SU-DHL-6 (cell line): Measurements from ENCODE around the gene IRGQ.

Experiments used
- H2AFZ ChIP-seq: fragments of 200-600 bp; sonication (generic); 2 replicates; pipeline ENCODE4 v1.6.1; 2014; ENCODE audit warnings: low read depth, mild to moderate bottlenecking, moderate library complexity, mixed read lengths, antibody characterized with exemption, low read length; ENCODE audit not compliant: severe bottlenecking
- H3F3A ChIP-seq: fragments of 200-600 bp; shearing (Covaris generic); 2 replicates; pipeline ENCODE4 v1.6.0; 2016; ENCODE audit warnings: antibody characterized with exemption, mild to moderate bottlenecking; ENCODE audit not compliant: insufficient read depth
- H3K27ac ChIP-seq: fragments of 200-600 bp; sonication (generic); 2 replicates; pipeline ENCODE4 v1.5.1; 2016; ENCODE audit warnings: low read depth, mild to moderate bottlenecking, low read length, moderate library complexity, mixed read lengths
- H3K27me3 ChIP-seq: fragments of 200-600 bp; sonication (generic), shearing (Covaris generic); 2 replicates; pipeline ENCODE4 v1.6.0; 2014; ENCODE audit warnings: mild to moderate bottlenecking, low read length
- H3K36me3 ChIP-seq: fragments of 200-600 bp; sonication (generic); 2 replicates; pipeline ENCODE4 v1.6.1; 2014; ENCODE audit warnings: mild to moderate bottlenecking, low read length, mixed read lengths
- H3K4me2 ChIP-seq: fragments of 300-600, 200-600 bp; shearing (Covaris generic), sonication (generic); 2 replicates; pipeline ENCODE4 v1.6.0; 2014; ENCODE audit warnings: low read length, low read depth, mild to moderate bottlenecking; ENCODE audit not compliant: poor library complexity, severe bottlenecking
- H3K4me3 ChIP-seq: fragments of 200-600 bp; sonication (generic); 2 replicates; pipeline ENCODE4 v1.5.1; 2014; ENCODE audit warnings: antibody characterized with exemption, low read length, mild to moderate bottlenecking, mixed read lengths; ENCODE audit not compliant: insufficient read depth, poor library complexity, severe bottlenecking
- H3K79me2 ChIP-seq: fragments of 200-600 bp; sonication (generic); 2 replicates; pipeline ENCODE4 v1.6.1; 2014; ENCODE audit warnings: mild to moderate bottlenecking, low read length, moderate library complexity; ENCODE audit not compliant: insufficient read depth
- H3K9ac ChIP-seq: fragments of 200-600 bp; sonication (generic); 2 replicates; pipeline ENCODE4 v1.7.0; 2014; ENCODE audit warnings: mild to moderate bottlenecking, low read length
- H3K9me2 ChIP-seq: fragments of 200-600 bp; sonication (generic); replicated peaks from 2 replicates; pipeline ENCODE4 v1.6.1; 2014; ENCODE audit warnings: low read length; ENCODE audit not compliant: insufficient read depth
- H3K9me3 ChIP-seq: fragments of 200-600 bp; sonication (generic); 2 replicates; pipeline ENCODE4 v1.6.1; 2014; ENCODE audit warnings: low read length, mixed read lengths; ENCODE audit not compliant: insufficient read depth
- H4K20me1 ChIP-seq: fragments of 200-600 bp; sonication (generic); 2 replicates; pipeline ENCODE4 v1.6.1; 2014; ENCODE audit warnings: low read depth, mild to moderate bottlenecking, antibody characterized with exemption, low read length, moderate library complexity, mixed read lengths
- CTCF ChIP-seq: fragments of 200-600 bp; sonication (generic); IDR thresholded peaks from one replicate; pipeline ENCODE4 v1.5.1; 2017; ENCODE audit warnings: antibody characterized with exemption, mild to moderate bottlenecking, low read length, moderate library complexity; ENCODE audit not compliant: insufficient read depth, poor library complexity, severe bottlenecking
- EZH2phosphoT487 ChIP-seq: fragments of 200-600 bp; sonication (generic), shearing (Covaris generic); conservative IDR thresholded peaks from 2 replicates; pipeline ENCODE4 v1.6.1; 2018; ENCODE audit warnings: mild to moderate bottlenecking, antibody characterized with exemption, low read length, moderate library complexity, mixed read lengths

The IRGQ gene

GRCh38 chr19:43594710-43595604, 977 bp downstream of the IRGQ start:
- Histone ChIP-seq H3K9me2 (no peaks in the 10 kb centered on the region), H4K20me1 (no peaks in the 10 kb centered on the region), H3K27me3 (no peaks in the 10 kb centered on the region), H3K27ac (peak overlapping the region; percentile 15; the same call in 1 of the 2 replicates), H3K9me3 (no peaks in the 10 kb centered on the region), H3K79me2 (peaks cover 15% of the 10 kb centered on the region), H3K36me3 (no peaks in the 10 kb centered on the region), H2AFZ (peak overlapping the region; percentile 78), H3F3A (no peaks in the 10 kb centered on the region), H3K9ac (peak overlapping the region; percentile 79), H3K4me3 (peak overlapping the region; percentile 96), H3K4me2 (peak overlapping the region; percentile 89)
- TF ChIP-seq EZH2phosphoT487, result no peak
- TF ChIP-seq CTCF, result peak; percentile 65

GRCh38 chr19:43594081-43594697, 1.7 kb downstream of the IRGQ start:
- Histone ChIP-seq H3K9me2 (no peaks in the 10 kb centered on the region), H4K20me1 (no peaks in the 10 kb centered on the region), H3K4me3 (no peak overlapping the region), H3F3A (no peaks in the 10 kb centered on the region), H3K9ac (no peak overlapping the region), H3K36me3 (no peaks in the 10 kb centered on the region), H3K27me3 (no peaks in the 10 kb centered on the region), H2AFZ (no peak overlapping the region), H3K4me2 (peak overlapping the region; percentile 89), H3K9me3 (no peaks in the 10 kb centered on the region), H3K27ac (no peak overlapping the region), H3K79me2 (peaks cover 15% of the 10 kb centered on the region)
- no peak for TF ChIP-seq EZH2phosphoT487
- TF ChIP-seq CTCF, result no peak

- no peaks in the 10 kb centered on the region for H3K9me3 ChIP-seq
- H2AFZ ChIP-seq, result no peak overlapping the region
- no peaks in the 10 kb centered on the region for H4K20me1 ChIP-seq
- H3K4me3 ChIP-seq, result no peak overlapping the region
- no peaks in the 10 kb centered on the region for H3K36me3 ChIP-seq
- H3K9me2 ChIP-seq, result no peaks in the 10 kb centered on the region
- H3K79me2 ChIP-seq, result peaks cover 15% of the 10 kb centered on the region
- no peak overlapping the region for H3K9ac ChIP-seq
- H3K27ac ChIP-seq, result no peak overlapping the region
- TF ChIP-seq CTCF, result no peak
- TF ChIP-seq EZH2phosphoT487, result no peak
- no peaks in the 10 kb centered on the region for H3K27me3 ChIP-seq
- H3F3A ChIP-seq, result no peaks in the 10 kb centered on the region
- no peak overlapping the region for H3K4me2 ChIP-seq
Observed at GRCh38 chr19:43592800-43593350, 3.1 kb downstream of the IRGQ start.
